ENCODE results near the gene TAGLN2. TPM values are rescaled to one million over a fixed set of nuclear protein-coding genes. Genes with fewer than 3 reads are reported as not detected.

TAGLN2 gene
- total RNA-seq, 1 donor from 2014 or later: 265 TPM

GRCh38 chr1:159942632-159943277, 17.4 kb upstream of the TAGLN2 start:
- FAIRE-seq (no peak), DNase-seq (ENCODE audit: low read depth) (no peak)
- Histone ChIP-seq H3K4me3 (ENCODE audit: low read depth, low read length) (no peak overlapping the region), H3K27me3 (ENCODE audit: control insufficient read depth, insufficient read depth, low read length) (no peaks in the 10 kb centered on the region), H3K36me3 (ENCODE audit: control insufficient read depth, insufficient read depth, low read length) (peaks cover 8% of the 10 kb centered on the region)
- TF ChIP-seq CTCF (IDR thresholded peaks at IDR 0.05; ENCODE audit: insufficient read depth, low read length, severe bottlenecking): no peak

- TF ChIP-seq CTCF (IDR thresholded peaks at IDR 0.05; ENCODE audit: insufficient read depth, low read length, severe bottlenecking): no peak
- no peak for FAIRE-seq
Measured at GRCh38 chr1:159941591-159942560, 16.6 kb upstream of the TAGLN2 start.

GRCh38 chr1:159941141-159941540, 15.8 kb upstream of the TAGLN2 start:
- DNase-seq (ENCODE audit: low read depth) (no peak), FAIRE-seq (no peak)
- Histone ChIP-seq H3K36me3 (ENCODE audit: control insufficient read depth, insufficient read depth, low read length) (peaks cover 10% of the 10 kb centered on the region), H3K27me3 (ENCODE audit: control insufficient read depth, insufficient read depth, low read length) (no peaks in the 10 kb centered on the region), H3K4me3 (ENCODE audit: low read depth, low read length) (no peak overlapping the region)
- no peak for TF ChIP-seq CTCF (IDR thresholded peaks at IDR 0.05; ENCODE audit: insufficient read depth, low read length, severe bottlenecking)

More at GRCh38 chr1:159941591-159942560, 16.6 kb upstream of the TAGLN2 start:
- H3K27me3 ChIP-seq (ENCODE audit: control insufficient read depth, insufficient read depth, low read length): no peaks in the 10 kb centered on the region
- DNase-seq (ENCODE audit: low read depth): no peak
- H3K4me3 ChIP-seq (ENCODE audit: low read depth, low read length): no peak overlapping the region
- peaks cover 8% of the 10 kb centered on the region for H3K36me3 ChIP-seq (ENCODE audit: control insufficient read depth, insufficient read depth, low read length)

- H3K27me3 ChIP-seq (ENCODE audit: control insufficient read depth, insufficient read depth, low read length): no peaks in the 10 kb centered on the region
- no peak for TF ChIP-seq CTCF (IDR thresholded peaks at IDR 0.05; ENCODE audit: insufficient read depth, low read length, severe bottlenecking)
- no peak for DNase-seq (ENCODE audit: low read depth)
- FAIRE-seq: no peak
- H3K36me3 ChIP-seq (ENCODE audit: control insufficient read depth, insufficient read depth, low read length): peaks cover 13% of the 10 kb centered on the region
- H3K4me3 ChIP-seq (ENCODE audit: low read depth, low read length): no peak overlapping the region
Measured at GRCh38 chr1:159940006-159940620, 14.8 kb upstream of the TAGLN2 start.

- DNase-seq (ENCODE audit: low read depth) (peak; percentile 53), FAIRE-seq (no peak)
- Histone ChIP-seq H3K36me3 (ENCODE audit: control insufficient read depth, insufficient read depth, low read length) (peaks cover 13% of the 10 kb centered on the region), H3K4me3 (ENCODE audit: low read depth, low read length) (no peak overlapping the region), H3K27me3 (ENCODE audit: control insufficient read depth, insufficient read depth, low read length) (no peaks in the 10 kb centered on the region)
- TF ChIP-seq CTCF (IDR thresholded peaks at IDR 0.05; ENCODE audit: insufficient read depth, low read length, severe bottlenecking): no peak
Measured at GRCh38 chr1:159939678-159940002, 14.3 kb upstream of the TAGLN2 start.

Data from bronchial epithelial cell (primary cell).